Common myeloid progenitor, CD34-positive (primary cell): Measurements from ENCODE around the gene PARVA.

Experiments used
- CTCF ChIA-PET: fragments of 350-600 bp; sonication (Branson Sonifier 250); formaldehyde crosslinking; loops from one replicate; lab custom pipeline; 2021; ENCODE audit warnings: antibody characterized with exemption; lab: Charles Lee
- POLR2A ChIA-PET: fragments of 350-600 bp; sonication (Branson Sonifier 250); formaldehyde crosslinking; loops from one replicate; lab custom pipeline; 2021; ENCODE audit warnings: antibody characterized with exemption; lab: Charles Lee
- DNase-seq, 3 donors: peaks; one replicate each; pipeline versions ENCODE4 v3.0.0 to v3.0.0-alpha.2; 2013
- H3K27ac ChIP-seq, 2 experiments: 1 replicate in 1 of 2; 2 replicates in 1 of 2; pipeline ENCODE4 v1.7.0; 2013; ENCODE audit warnings: inconsistent platforms in 2 of 2, low read length in 2 of 2, mild to moderate bottlenecking in 2 of 2, low read depth in 1 of 2, moderate library complexity in 1 of 2; ENCODE audit not compliant: severe bottlenecking in 2 of 2, insufficient read depth in 1 of 2, poor library complexity in 1 of 2
- H3K27me3 ChIP-seq, 5 experiments: replicated peaks in 2 of 5; 1 replicate in 3 of 5; 2 replicates in 2 of 5; pipeline versions ENCODE4 v1.6.1 to v1.7.0; 2013; ENCODE audit warnings: low read length in 4 of 5, mild to moderate bottlenecking in 2 of 5, moderate library complexity in 2 of 5, inconsistent platforms in 1 of 5; ENCODE audit not compliant: insufficient read depth in 5 of 5, control insufficient read depth in 4 of 5
- H3K36me3 ChIP-seq, 4 experiments: 1 replicate in 2 of 4; 2 replicates in 2 of 4; pipeline versions ENCODE4 v1.6.1 to v1.7.0; 2013; ENCODE audit warnings: low read length in 3 of 4, control low read depth in 1 of 4, mild to moderate bottlenecking in 1 of 4; ENCODE audit not compliant: control insufficient read depth in 4 of 4, insufficient read depth in 4 of 4
- H3K4me1 ChIP-seq, 4 experiments: 1 replicate in 3 of 4; 2 replicates in 1 of 4; pipeline versions ENCODE4 v1.6.1 to v1.7.1; 2013; ENCODE audit warnings: low read length in 3 of 4, mild to moderate bottlenecking in 3 of 4, control low read depth in 1 of 4, inconsistent platforms in 1 of 4, moderate library complexity in 1 of 4; ENCODE audit not compliant: control insufficient read depth in 4 of 4, insufficient read depth in 4 of 4; ENCODE audit errors: control extremely low read depth in 1 of 4
- H3K4me3 ChIP-seq, 7 experiments: 1 replicate in 4 of 7; 2 replicates in 3 of 7; pipeline versions ENCODE4 v1.5.1 to v1.7.0; 2013; ENCODE audit warnings: mild to moderate bottlenecking in 7 of 7, low read length in 6 of 7, moderate library complexity in 6 of 7, inconsistent platforms in 2 of 7, low read depth in 2 of 7, control low read depth in 1 of 7; ENCODE audit not compliant: insufficient read depth in 4 of 7, control insufficient read depth in 1 of 7; ENCODE audit errors: extremely low read depth in 1 of 7
- H3K9me3 ChIP-seq, 5 experiments: 1 replicate in 4 of 5; 2 replicates in 1 of 5; pipeline versions ENCODE4 v1.6.1 to v1.7.1; 2013; ENCODE audit warnings: low read length in 4 of 5, mild to moderate bottlenecking in 2 of 5, inconsistent platforms in 1 of 5, low read depth in 1 of 5, moderate library complexity in 1 of 5; ENCODE audit not compliant: control insufficient read depth in 4 of 5, insufficient read depth in 2 of 5; ENCODE audit errors: control extremely low read depth in 1 of 5
- WGBS: methylation state at CpG from one replicate; pipeline ENCODE4 v1.1.5; 2013; ENCODE audit not compliant: insufficient coverage; 5-methylcytosine and 5-hydroxymethylcytosine counted together

Gene PARVA

DNA sequence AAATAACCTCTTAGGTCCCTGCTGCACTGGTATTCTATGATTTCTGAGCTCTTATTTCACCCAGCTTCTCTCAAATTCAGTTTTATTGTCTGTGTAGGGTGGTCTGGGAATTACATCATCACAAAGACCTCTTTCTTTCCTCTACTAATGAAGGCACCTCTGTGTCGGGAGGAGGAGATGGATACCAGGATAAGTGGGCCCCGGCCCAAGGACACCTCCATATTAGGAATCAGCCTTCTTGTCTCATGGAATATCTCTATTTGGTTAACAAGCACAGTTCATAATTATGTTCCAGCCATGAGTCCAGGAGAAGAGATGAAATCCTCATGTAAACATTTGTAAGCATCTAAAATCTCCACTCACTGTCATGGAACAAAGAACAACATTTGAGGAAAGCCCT is 9.4 kb downstream of the PARVA start:
- Histone ChIP-seq H3K27me3 (peaks cover 3 to 24% (median 20%) of the 10 kb centered on the region in 5 experiments), H3K4me1 (no peaks in the 10 kb centered on the region), H3K36me3 (no peaks in the 10 kb centered on the region), H3K4me3 (no peak overlapping the region), H3K9me3 (no peaks in the 10 kb centered on the region), H3K27ac (no peak overlapping the region)
- WGBS: 100% methylated on average over 1 of the region's 2 CpGs
- ChIA-PET CTCF (interaction anchor here (1.7 kb wide), 1 partner anchor 10 kb away, joined by 4 read pairs; the partner anchor contains the start of gene PARVA), POLR2A (no interaction called here)
- no peak for DNase-seq

DNA sequence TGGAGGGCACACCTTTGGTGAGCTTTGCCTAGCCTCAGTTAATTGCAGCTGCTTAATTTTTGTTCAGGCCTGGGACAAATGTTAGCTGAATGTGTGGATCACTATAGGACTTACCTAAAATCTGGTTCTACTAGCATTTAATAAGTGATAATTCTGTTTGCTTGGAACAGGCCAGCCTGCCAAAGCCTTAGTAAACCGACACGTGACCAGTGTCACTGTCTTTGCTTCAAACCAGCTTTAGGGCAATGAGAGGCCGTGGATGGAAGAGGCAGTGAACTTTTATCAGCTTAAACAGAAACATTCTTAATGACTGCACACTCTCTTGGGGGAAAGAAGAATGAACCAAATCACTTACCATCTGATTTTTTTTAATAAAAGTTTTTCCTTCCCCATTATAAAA is 10.8 kb downstream of the PARVA start:
- 80% methylated on average over 2 of the region's 3 CpGs for WGBS
- Histone ChIP-seq H3K4me1 (no peaks in the 10 kb centered on the region), H3K4me3 (no peak overlapping the region), H3K27ac (no peak overlapping the region), H3K9me3 (no peaks in the 10 kb centered on the region), H3K36me3 (no peaks in the 10 kb centered on the region), H3K27me3 (peaks cover 2 to 18% (median 17%) of the 10 kb centered on the region in 5 experiments)
- ChIA-PET POLR2A (no interaction called here), CTCF (interaction anchor here (1.1 to 1.7 kb wide), 2 partner anchors 11 to 106 kb away, joined by 3 to 4 read pairs; partner anchors contain the start of gene PARVA)
- no peak for DNase-seq

DNA sequence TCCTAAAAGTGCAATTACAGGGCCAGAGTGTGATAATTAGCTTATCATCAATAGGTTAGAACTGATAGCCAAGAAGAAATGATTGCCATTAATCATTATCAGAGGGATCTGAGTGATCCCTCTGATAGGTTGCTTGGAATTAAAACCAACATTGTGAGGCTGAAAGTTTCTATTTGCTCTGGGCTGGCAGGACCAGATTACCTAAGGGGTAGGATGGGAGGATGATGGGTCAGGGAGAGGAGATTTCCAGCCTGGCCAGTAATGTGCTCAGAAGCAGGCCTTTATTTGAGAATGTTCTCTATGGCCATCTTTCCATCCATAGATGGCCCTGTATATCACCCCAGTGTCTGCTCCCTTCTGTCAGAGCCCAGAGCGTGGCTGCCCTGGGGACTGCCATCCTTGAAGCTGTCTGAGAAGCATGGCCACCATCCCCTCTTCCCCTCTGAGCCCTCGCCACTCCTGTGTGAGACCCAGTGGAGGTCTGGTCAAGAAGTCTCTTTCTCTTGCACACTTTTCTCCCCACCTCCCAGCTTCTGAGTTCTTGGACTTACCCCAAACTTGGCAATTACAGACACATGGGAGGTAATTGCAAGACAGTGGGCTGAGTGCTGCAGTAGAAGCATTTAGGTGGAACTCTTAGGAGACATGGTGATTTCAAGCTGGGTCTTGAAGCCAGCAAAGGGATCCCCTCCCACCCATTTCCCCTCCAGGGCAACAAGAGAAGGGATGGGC is 11.7 kb downstream of the PARVA start:
- Histone ChIP-seq H3K27me3 (peaks cover 2 to 18% (median 13%) of the 10 kb centered on the region in 5 experiments), H3K36me3 (no peaks in the 10 kb centered on the region), H3K9me3 (peaks cover 0 to 4% (median 0%) of the 10 kb centered on the region in 5 experiments), H3K27ac (no peak overlapping the region), H3K4me1 (no peaks in the 10 kb centered on the region), H3K4me3 (no peak overlapping the region)
- no CpG with 5 or more reads among the region's 2 CpGs for WGBS
- no peak for DNase-seq
- POLR2A ChIA-PET: interaction anchor here (0.6 kb wide), 1 partner anchor 15 kb away, joined by 3 read pairs; no protein-coding TSS in a partner anchor
- CTCF ChIA-PET: no interaction called here

DNA sequence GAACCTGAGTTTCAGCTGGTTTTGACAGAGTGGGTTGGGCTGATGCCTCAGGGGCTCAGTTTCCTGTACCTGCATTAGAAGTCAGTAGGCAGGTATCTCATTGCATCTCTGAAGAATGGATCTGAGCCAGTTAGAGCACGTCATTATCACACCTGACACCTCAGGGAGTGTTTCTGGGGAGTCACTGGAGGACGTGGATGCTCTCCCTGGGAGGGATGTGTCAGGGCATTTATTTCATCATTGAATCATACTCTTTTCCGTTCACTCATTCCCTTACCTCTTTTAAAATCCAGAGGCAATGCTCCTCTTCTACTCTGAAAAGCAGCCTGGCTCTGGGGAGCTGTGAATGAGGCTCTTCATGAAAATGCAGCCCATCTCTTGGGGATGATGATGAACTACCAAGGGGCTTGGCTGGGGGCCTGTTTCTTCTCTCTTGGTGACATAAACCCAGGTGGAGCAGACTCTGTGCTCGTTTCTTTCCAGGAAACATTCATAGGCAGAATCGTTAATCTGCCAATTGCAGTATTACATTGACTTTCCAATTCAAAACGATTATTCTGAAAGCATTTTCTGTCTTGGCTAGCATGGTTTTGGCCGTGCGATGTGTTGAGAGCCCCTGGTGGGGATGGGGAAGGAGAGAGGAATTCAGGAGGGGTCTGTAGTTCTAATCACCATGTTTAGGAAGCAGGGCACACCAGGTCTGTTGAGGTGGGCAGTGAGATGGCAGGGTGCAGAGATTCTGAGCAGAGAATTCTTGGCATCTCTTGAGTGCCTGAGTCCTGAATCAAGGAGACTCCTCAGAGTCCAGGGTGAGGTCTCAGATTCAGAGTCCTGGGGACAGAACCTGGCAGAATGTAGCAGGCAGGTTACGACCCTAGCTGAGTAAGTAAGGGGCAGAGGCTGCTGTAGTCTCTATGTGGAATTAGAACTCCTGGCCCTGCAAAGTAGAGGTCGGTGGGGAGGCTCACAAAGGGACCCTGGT is 12.6 kb downstream of the PARVA start:
- no peaks in the 10 kb centered on the region for H3K36me3 ChIP-seq
- H3K9me3 ChIP-seq: peaks cover 0 to 5% (median 0%) of the 10 kb centered on the region in 5 experiments
- H3K27ac ChIP-seq: no peak overlapping the region
- peaks cover 2 to 18% (median 12%) of the 10 kb centered on the region in 5 experiments for H3K27me3 ChIP-seq
- no peak for DNase-seq
- H3K4me3 ChIP-seq: no peak overlapping the region
- WGBS: 67% methylated on average over 3 of the region's 10 CpGs
- ChIA-PET CTCF (interaction anchor here (0.9 kb wide), 1 partner anchor 17 kb away, joined by 3 read pairs; no protein-coding TSS in a partner anchor), POLR2A (no interaction called here)
- H3K4me1 ChIP-seq: no peaks in the 10 kb centered on the region

DNA sequence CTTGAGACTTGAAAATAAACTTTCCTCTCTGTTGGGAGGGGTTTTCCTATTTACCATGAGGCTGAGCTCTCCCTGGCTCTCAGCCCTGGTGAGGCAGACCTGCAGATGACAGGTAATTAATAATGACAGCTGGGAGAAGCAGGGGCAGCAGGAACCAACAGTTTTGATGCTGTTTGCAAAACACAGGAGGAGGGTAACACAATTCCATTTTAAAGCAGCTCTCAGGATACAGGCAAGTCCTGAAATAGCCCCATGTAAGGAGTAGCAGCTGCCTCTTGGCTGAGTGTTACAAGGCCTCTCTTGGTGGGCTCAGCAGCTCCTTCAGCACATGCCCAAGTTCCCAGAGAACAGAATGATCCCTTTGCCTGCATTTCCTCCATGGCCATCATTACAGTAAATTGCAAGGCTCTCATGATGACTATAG is 13.3 kb downstream of the PARVA start:
- H3K36me3 ChIP-seq: no peaks in the 10 kb centered on the region
- CTCF ChIA-PET: interaction anchor here (0.9 to 1.5 kb wide), 2 partner anchors 18 to 21 kb away, joined by 3 to 4 read pairs; no protein-coding TSS in a partner anchor
- peaks cover 0 to 8% (median 0%) of the 10 kb centered on the region in 5 experiments for H3K9me3 ChIP-seq
- DNase-seq: no peak
- peaks cover 2 to 18% (median 12%) of the 10 kb centered on the region in 5 experiments for H3K27me3 ChIP-seq
- no peaks in the 10 kb centered on the region for H3K4me1 ChIP-seq
- no peak overlapping the region for H3K27ac ChIP-seq
- no peak overlapping the region for H3K4me3 ChIP-seq
- POLR2A ChIA-PET: no interaction called here

DNA sequence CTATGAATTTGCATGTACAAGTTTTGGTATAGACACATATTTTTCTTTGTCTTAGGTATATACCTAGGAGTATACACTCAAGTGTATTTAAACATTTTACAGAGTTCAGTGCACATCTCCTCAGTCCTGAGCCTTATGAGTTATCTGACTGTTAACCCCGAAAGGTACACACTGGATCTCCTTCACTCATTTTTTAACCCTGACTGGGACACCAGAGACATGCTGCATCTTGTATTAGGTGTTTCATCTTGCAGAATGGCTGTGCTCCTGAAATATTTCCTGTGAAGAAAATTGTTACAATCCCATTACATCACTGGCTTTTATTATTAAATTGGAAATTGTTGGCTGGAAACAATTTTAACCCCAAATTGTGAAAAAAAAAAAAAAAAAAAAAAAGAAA is 15.3 kb downstream of the PARVA start:
- H3K27me3 ChIP-seq: peaks cover 0 to 15% (median 11%) of the 10 kb centered on the region in 5 experiments
- H3K4me3 ChIP-seq: no peak overlapping the region
- no peaks in the 10 kb centered on the region for H3K36me3 ChIP-seq
- CTCF ChIA-PET: no interaction called here
- H3K9me3 ChIP-seq: peaks cover 0 to 10% (median 0%) of the 10 kb centered on the region in 5 experiments
- no peak overlapping the region for H3K27ac ChIP-seq
- no peaks in the 10 kb centered on the region for H3K4me1 ChIP-seq
- POLR2A ChIA-PET: no interaction called here
- DNase-seq: no peak
- no CpG with 5 or more reads among the region's 1 CpG for WGBS
